B cell (primary cell): Measurements from ENCODE around the gene TMEM254.
A peak's percentile ranks its signal among the peaks of the same experiment; 100 is the strongest.

Experiments
- EZH2 ChIP-seq: IDR thresholded peaks from 2 replicates; pipeline ENCODE4 v1.6.1; 2012; ENCODE audit warnings: borderline replicate concordance, low read depth, mild to moderate bottlenecking, moderate library complexity, low read length; ENCODE audit not compliant: insufficient read depth, poor library complexity, severe bottlenecking
- TF ChIP-seq, protein P1 (sequence below): fragments of 200-600 bp; IDR thresholded peaks from one replicate; pipeline ENCODE4 v1.8.0; 2022; ENCODE audit warnings: antibody characterized with exemption, mild to moderate bottlenecking

DNA sequence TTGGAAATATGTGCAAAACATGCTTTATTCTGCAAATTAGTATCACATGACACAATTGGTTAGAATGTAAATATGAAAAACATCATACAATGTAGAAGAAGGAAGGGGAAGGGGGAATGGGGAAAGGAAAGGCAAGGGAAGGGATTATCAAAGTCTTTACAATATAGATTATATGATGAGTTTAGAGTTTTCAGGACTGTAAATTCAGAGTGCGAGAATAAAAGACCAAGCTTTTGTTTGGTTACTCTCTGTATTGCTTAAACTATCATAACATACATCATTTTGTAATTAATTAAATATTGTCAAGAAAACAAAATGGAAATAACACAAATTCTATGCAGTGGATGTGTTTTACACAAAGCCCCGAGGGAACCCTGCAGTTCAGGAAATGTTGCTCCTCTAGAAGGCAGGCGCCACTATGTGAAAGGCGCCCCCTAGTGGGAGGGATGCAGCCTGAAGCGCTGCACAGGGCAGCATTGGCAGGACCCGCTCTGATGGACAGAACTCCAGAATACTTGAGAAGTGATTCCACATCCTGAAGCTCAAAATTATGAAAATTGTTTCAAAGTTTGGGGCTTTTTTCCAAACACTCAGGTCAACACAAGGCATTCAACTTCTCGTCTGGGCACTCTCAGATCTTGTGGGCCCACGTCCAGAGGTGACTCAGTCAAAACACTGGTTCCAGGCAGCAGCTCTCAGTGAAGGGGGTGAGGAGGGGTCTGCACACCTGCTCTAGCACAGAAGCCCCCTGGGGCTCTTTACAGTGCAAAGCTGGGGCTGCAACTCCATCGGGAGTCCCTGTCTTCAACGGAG lies 31.6 kb upstream of the TMEM254 start:
- TF ChIP-seq, protein P1, sequence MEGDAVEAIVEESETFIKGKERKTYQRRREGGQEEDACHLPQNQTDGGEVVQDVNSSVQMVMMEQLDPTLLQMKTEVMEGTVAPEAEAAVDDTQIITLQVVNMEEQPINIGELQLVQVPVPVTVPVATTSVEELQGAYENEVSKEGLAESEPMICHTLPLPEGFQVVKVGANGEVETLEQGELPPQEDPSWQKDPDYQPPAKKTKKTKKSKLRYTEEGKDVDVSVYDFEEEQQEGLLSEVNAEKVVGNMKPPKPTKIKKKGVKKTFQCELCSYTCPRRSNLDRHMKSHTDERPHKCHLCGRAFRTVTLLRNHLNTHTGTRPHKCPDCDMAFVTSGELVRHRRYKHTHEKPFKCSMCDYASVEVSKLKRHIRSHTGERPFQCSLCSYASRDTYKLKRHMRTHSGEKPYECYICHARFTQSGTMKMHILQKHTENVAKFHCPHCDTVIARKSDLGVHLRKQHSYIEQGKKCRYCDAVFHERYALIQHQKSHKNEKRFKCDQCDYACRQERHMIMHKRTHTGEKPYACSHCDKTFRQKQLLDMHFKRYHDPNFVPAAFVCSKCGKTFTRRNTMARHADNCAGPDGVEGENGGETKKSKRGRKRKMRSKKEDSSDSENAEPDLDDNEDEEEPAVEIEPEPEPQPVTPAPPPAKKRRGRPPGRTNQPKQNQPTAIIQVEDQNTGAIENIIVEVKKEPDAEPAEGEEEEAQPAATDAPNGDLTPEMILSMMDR = peak; percentile 93
- no peak for TF ChIP-seq EZH2
